NAMALWA (cell line): ENCODE results near the gene LAMA1.
"Not testable (repeated sequence)": the region's sequence is repeated elsewhere in the genome, so short reads cannot be mapped to it uniquely, and the experiment has no call there.

Experiments
- DNase-seq: peaks from one replicate; pipeline ENCODE4 v3.0.0-alpha.2; 2015; ENCODE audit warnings: low spot score

Gene LAMA1

GRCh38 chr18:7117390-7118355, at the start of gene LAMA1:
Gene LAMA1, minus strand, starts transcription at chr18:7117797. Its CDS starts 77 bp downstream, at chr18:7117720.
- DNase-seq: no peak

GRCh38 chr18:7165846-7166393, 48.3 kb upstream of the LAMA1 start:
- DNase-seq: no peak

- peak; percentile 16 for DNase-seq
These were observed 46.9 kb upstream of the LAMA1 start for GRCh38 chr18:7164323-7165004.

- no peak for DNase-seq
These were observed 40.6 kb upstream of the LAMA1 start for GRCh38 chr18:7158216-7158615.

- DNase-seq: no peak
These were observed 40.2 kb upstream of the LAMA1 start for GRCh38 chr18:7157760-7158159.

GRCh38 chr18:7155887-7156286, 38.3 kb upstream of the LAMA1 start:
- no peak for DNase-seq

GRCh38 chr18:7155092-7155491, 37.5 kb upstream of the LAMA1 start:
- DNase-seq: no peak

GRCh38 chr18:7152440-7152839, 34.8 kb upstream of the LAMA1 start:
- DNase-seq: no peak

GRCh38 chr18:7147399-7147798, 29.8 kb upstream of the LAMA1 start:
- no peak for DNase-seq

- DNase-seq: no peak
These were observed 28.5 kb upstream of the LAMA1 start for GRCh38 chr18:7146067-7146466.

GRCh38 chr18:7144921-7145320, 27.3 kb upstream of the LAMA1 start:
- DNase-seq: not testable (repeated sequence)

- DNase-seq: no peak
These were observed 23.7 kb upstream of the LAMA1 start for GRCh38 chr18:7141287-7141686.

- DNase-seq: no peak
These were observed 21.8 kb upstream of the LAMA1 start for GRCh38 chr18:7139409-7139808.

- DNase-seq: no peak
These were observed 15.6 kb upstream of the LAMA1 start for GRCh38 chr18:7133181-7133580.

GRCh38 chr18:7132356-7133150, 15.0 kb upstream of the LAMA1 start:
- DNase-seq: no peak

GRCh38 chr18:7122376-7122775, 4.8 kb upstream of the LAMA1 start:
- no peak for DNase-seq

GRCh38 chr18:7116792-7117389, 706 bp downstream of the LAMA1 start:
- DNase-seq: no peak

GRCh38 chr18:7116001-7116730, 1.4 kb downstream of the LAMA1 start:
- no peak for DNase-seq

GRCh38 chr18:7112936-7113335, 4.7 kb downstream of the LAMA1 start:
- no peak for DNase-seq

- no peak for DNase-seq
These were observed 6.5 kb downstream of the LAMA1 start for GRCh38 chr18:7111134-7111533.

GRCh38 chr18:7105943-7106342, 11.7 kb downstream of the LAMA1 start:
- DNase-seq: no peak
